Measurements from ENCODE around the gene FAM163A.

The FAM163A gene

GRCh38 chr1:179728271-179728670 lies 14.8 kb upstream of the FAM163A start:
- Histone ChIP-seq H3K4me2 (ENCODE audit: low read length) (no peak overlapping the region), H3K9ac (ENCODE audit: low read length) (no peak overlapping the region), H3F3A (ENCODE audit: insufficient read depth, low read length) (no peaks in the 10 kb centered on the region), H3K36me3 (ENCODE audit: insufficient read depth, low read length) (no peaks in the 10 kb centered on the region), H3K4me3 (ENCODE audit: low read depth, low read length, poor library complexity, severe bottlenecking) (no peak overlapping the region), H3K27me3 (ENCODE audit: insufficient read depth, low read length) (no peaks in the 10 kb centered on the region), H3K79me2 (ENCODE audit: insufficient read depth, low read length) (no peaks in the 10 kb centered on the region), H3K4me1 (ENCODE audit: insufficient read depth, low read length, severe bottlenecking) (no peaks in the 10 kb centered on the region), H2AFZ (ENCODE audit: low read length) (no peak overlapping the region), H4K20me1 (ENCODE audit: insufficient read depth, low read length) (no peaks in the 10 kb centered on the region), H3K9me2 (ENCODE audit: low read depth, low read length) (no peaks in the 10 kb centered on the region), H3K27ac (ENCODE audit: low read depth, low read length, poor library complexity, severe bottlenecking) (no peak overlapping the region), H3K9me3 (ENCODE audit: low read length) (no peaks in the 10 kb centered on the region)
- TF ChIP-seq EZH2 (IDR thresholded peaks at IDR 0.05; ENCODE audit: borderline replicate concordance, low read length) = no peak
- no peak for TF ChIP-seq CTCF (IDR thresholded peaks at IDR 0.05; ENCODE audit: low read length)

GRCh38 chr1:179729881-179730280 lies 13.2 kb upstream of the FAM163A start:
- Histone ChIP-seq H4K20me1 (ENCODE audit: insufficient read depth, low read length) (no peaks in the 10 kb centered on the region), H3K4me2 (ENCODE audit: low read length) (no peak overlapping the region), H3K27me3 (ENCODE audit: insufficient read depth, low read length) (no peaks in the 10 kb centered on the region), H3K9me2 (ENCODE audit: low read depth, low read length) (no peaks in the 10 kb centered on the region), H3K36me3 (ENCODE audit: insufficient read depth, low read length) (no peaks in the 10 kb centered on the region), H3K9me3 (ENCODE audit: low read length) (no peaks in the 10 kb centered on the region), H3F3A (ENCODE audit: insufficient read depth, low read length) (no peaks in the 10 kb centered on the region), H3K27ac (ENCODE audit: low read depth, low read length, poor library complexity, severe bottlenecking) (no peak overlapping the region), H3K79me2 (ENCODE audit: insufficient read depth, low read length) (no peaks in the 10 kb centered on the region), H3K4me3 (ENCODE audit: low read depth, low read length, poor library complexity, severe bottlenecking) (no peak overlapping the region), H3K4me1 (ENCODE audit: insufficient read depth, low read length, severe bottlenecking) (no peaks in the 10 kb centered on the region), H3K9ac (ENCODE audit: low read length) (no peak overlapping the region), H2AFZ (ENCODE audit: low read length) (no peak overlapping the region)
- TF ChIP-seq EZH2 (IDR thresholded peaks at IDR 0.05; ENCODE audit: borderline replicate concordance, low read length) (no peak), CTCF (IDR thresholded peaks at IDR 0.05; ENCODE audit: low read length) (no peak)

- Histone ChIP-seq H3K9me3 (ENCODE audit: low read length) (no peaks in the 10 kb centered on the region), H3K4me3 (ENCODE audit: low read depth, low read length, poor library complexity, severe bottlenecking) (no peak overlapping the region), H3K27me3 (ENCODE audit: insufficient read depth, low read length) (no peaks in the 10 kb centered on the region), H3K9ac (ENCODE audit: low read length) (no peak overlapping the region), H3K9me2 (ENCODE audit: low read depth, low read length) (no peaks in the 10 kb centered on the region), H3K4me2 (ENCODE audit: low read length) (no peak overlapping the region), H3K27ac (ENCODE audit: low read depth, low read length, poor library complexity, severe bottlenecking) (no peak overlapping the region), H3F3A (ENCODE audit: insufficient read depth, low read length) (no peaks in the 10 kb centered on the region), H3K4me1 (ENCODE audit: insufficient read depth, low read length, severe bottlenecking) (no peaks in the 10 kb centered on the region), H4K20me1 (ENCODE audit: insufficient read depth, low read length) (no peaks in the 10 kb centered on the region), H3K79me2 (ENCODE audit: insufficient read depth, low read length) (no peaks in the 10 kb centered on the region), H2AFZ (ENCODE audit: low read length) (no peak overlapping the region), H3K36me3 (ENCODE audit: insufficient read depth, low read length) (no peaks in the 10 kb centered on the region)
- TF ChIP-seq EZH2 (IDR thresholded peaks at IDR 0.05; ENCODE audit: borderline replicate concordance, low read length) = no peak
- no peak for TF ChIP-seq CTCF (IDR thresholded peaks at IDR 0.05; ENCODE audit: low read length)
These were observed 11.4 kb upstream of the FAM163A start for GRCh38 chr1:179731643-179732042.
